ENCODE data around the gene CCDC188. TPM values are rescaled to one million over a fixed set of nuclear protein-coding genes. Genes with fewer than 3 reads are reported as not detected.

The CCDC188 gene
- total and polyA plus RNA-seq, 2 of the 4 experiments (the other 2 are of a cell fraction): 0.10 TPM; not detected in 1

DNA sequence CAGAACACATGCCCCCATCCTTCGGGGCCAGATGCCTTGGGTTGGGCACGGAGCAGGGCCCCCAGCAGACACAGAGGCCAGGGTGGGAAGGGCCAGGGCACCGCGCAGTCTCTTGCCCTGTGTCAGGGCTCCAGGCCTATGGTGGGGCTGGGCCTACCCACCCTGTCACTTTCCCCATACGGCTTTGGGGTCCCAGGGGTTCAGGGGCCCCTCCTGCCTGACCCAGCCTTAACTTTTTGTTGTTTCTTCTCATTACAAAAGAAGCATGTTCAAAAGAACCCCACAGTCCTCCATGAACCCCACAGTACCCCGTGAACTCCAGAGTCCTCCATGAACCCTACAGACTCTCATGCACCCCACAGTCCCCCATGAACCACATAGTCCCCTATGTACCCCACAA is 33.0 kb upstream of the CCDC188 start:
- WGBS, 2 experiments (ENCODE audit: extremely low coverage in 2 of 2, insufficient read length in 1 of 2): 85% methylated on average over 5 of the region's 6 CpGs; no CpG with 5 or more reads in 1 of the 2 experiments
- DNase-seq: no peak
- Histone ChIP-seq H3K23ac (ENCODE audit: low read depth, low read length) (no peak overlapping the region), H2AK5ac (ENCODE audit: low read depth, low read length) (no peak overlapping the region), H4K20me1 (ENCODE audit: insufficient read depth, low read length) (no peaks in the 10 kb centered on the region), H2AFZ (replicated peaks; ENCODE audit: low read length, poor library complexity) (no peak overlapping the region), H2BK120ac (ENCODE audit: low read depth, low read length) (no peak overlapping the region), H4K91ac (ENCODE audit: insufficient read depth, low read depth, low read length) (no peak overlapping the region), H2BK5ac (ENCODE audit: low read depth, low read length, poor library complexity, severe bottlenecking) (no peak overlapping the region), H3K27ac (ENCODE audit: insufficient read depth, low read length) (no peak overlapping the region), H3K18ac (ENCODE audit: low read depth, low read length) (no peak overlapping the region), H3K9ac (ENCODE audit: low read depth, low read length) (no peak overlapping the region), H3K4me3 (ENCODE audit: insufficient read depth, low read depth, low read length) (no peak overlapping the region), H3K14ac (replicated peaks; ENCODE audit: low read depth, low read length) (no peak overlapping the region), H3K4me1 (ENCODE audit: control insufficient read depth, insufficient read depth, low read length) (no peaks in the 10 kb centered on the region), H3K27me3 (ENCODE audit: control insufficient read depth, insufficient read depth, low read length) (peaks cover 35% of the 10 kb centered on the region), H2BK20ac (ENCODE audit: low read depth, low read length) (no peak overlapping the region), H4K5ac (ENCODE audit: low read depth, low read length) (no peak overlapping the region), H3K4me2 (ENCODE audit: low read depth, low read length) (no peak overlapping the region), H3K4ac (ENCODE audit: low read depth, low read length) (no peak overlapping the region), H2AK9ac (replicated peaks; ENCODE audit: low read depth, low read length, poor library complexity) (no peak overlapping the region), H2BK15ac (ENCODE audit: low read depth, low read length) (no peak overlapping the region), H3K36me3 (ENCODE audit: control insufficient read depth, insufficient read depth, low read length) (no peaks in the 10 kb centered on the region), H3K79me1 (ENCODE audit: low read depth in 1 of 2, low read length in 2 of 2) (no peaks in the 10 kb centered on the region), H3K9me3 (ENCODE audit: control insufficient read depth, insufficient read depth, low read length) (no peaks in the 10 kb centered on the region), H3K56ac (ENCODE audit: extremely low read depth, insufficient read depth, low read length) (no peak overlapping the region), H3K9me1 (ENCODE audit: insufficient read depth, low read length) (no peaks in the 10 kb centered on the region), H4K8ac (ENCODE audit: low read depth in 2 of 2, low read length in 2 of 2) (no peak overlapping the region)
- no peak for TF ChIP-seq FOS (IDR thresholded peaks at IDR 0.05; ENCODE audit: low read depth, low read length)
- TF ChIP-seq, protein P1, sequence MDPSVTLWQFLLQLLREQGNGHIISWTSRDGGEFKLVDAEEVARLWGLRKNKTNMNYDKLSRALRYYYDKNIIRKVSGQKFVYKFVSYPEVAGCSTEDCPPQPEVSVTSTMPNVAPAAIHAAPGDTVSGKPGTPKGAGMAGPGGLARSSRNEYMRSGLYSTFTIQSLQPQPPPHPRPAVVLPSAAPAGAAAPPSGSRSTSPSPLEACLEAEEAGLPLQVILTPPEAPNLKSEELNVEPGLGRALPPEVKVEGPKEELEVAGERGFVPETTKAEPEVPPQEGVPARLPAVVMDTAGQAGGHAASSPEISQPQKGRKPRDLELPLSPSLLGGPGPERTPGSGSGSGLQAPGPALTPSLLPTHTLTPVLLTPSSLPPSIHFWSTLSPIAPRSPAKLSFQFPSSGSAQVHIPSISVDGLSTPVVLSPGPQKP (IDR thresholded peaks at IDR 0.05; ENCODE audit: borderline replicate concordance, low read depth, low read length): no peak
- no peak for TF ChIP-seq MXI1 (IDR thresholded peaks at IDR 0.05; ENCODE audit: borderline replicate concordance, low read depth, low read length)
- no peak for TF ChIP-seq NFE2L2 (IDR thresholded peaks at IDR 0.05; ENCODE audit: low read depth, low read length)
- TF ChIP-seq CHD1 (IDR thresholded peaks at IDR 0.05; ENCODE audit: low read depth, low read length): no peak
- no peak for TF ChIP-seq POLR2A (IDR thresholded peaks at IDR 0.05; ENCODE audit: low read depth, low read length)
- TF ChIP-seq, protein P2, sequence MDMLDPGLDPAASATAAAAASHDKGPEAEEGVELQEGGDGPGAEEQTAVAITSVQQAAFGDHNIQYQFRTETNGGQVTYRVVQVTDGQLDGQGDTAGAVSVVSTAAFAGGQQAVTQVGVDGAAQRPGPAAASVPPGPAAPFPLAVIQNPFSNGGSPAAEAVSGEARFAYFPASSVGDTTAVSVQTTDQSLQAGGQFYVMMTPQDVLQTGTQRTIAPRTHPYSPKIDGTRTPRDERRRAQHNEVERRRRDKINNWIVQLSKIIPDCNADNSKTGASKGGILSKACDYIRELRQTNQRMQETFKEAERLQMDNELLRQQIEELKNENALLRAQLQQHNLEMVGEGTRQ (IDR thresholded peaks at IDR 0.05; ENCODE audit: low read depth, low read length): no peak
- TF ChIP-seq SMC3 (IDR thresholded peaks at IDR 0.05; ENCODE audit: low read depth, low read length): no peak
- TF ChIP-seq BHLHE40 (IDR thresholded peaks at IDR 0.05; ENCODE audit: low read depth, low read length): no peak
- no peak for TF ChIP-seq CEBPB (IDR thresholded peaks at IDR 0.05; ENCODE audit: low read depth, low read length)
- TF ChIP-seq MAFK (IDR thresholded peaks at IDR 0.05; ENCODE audit: low read depth, low read length): no peak
- TF ChIP-seq RCOR1 (IDR thresholded peaks at IDR 0.05; ENCODE audit: insufficient replicate concordance, low read length): no peak
- TF ChIP-seq MAZ (IDR thresholded peaks at IDR 0.05; ENCODE audit: borderline replicate concordance, low read depth, low read length): no peak
- TF ChIP-seq RFX5 (IDR thresholded peaks at IDR 0.05; ENCODE audit: low read depth, low read length): no peak
- TF ChIP-seq, protein P3, sequence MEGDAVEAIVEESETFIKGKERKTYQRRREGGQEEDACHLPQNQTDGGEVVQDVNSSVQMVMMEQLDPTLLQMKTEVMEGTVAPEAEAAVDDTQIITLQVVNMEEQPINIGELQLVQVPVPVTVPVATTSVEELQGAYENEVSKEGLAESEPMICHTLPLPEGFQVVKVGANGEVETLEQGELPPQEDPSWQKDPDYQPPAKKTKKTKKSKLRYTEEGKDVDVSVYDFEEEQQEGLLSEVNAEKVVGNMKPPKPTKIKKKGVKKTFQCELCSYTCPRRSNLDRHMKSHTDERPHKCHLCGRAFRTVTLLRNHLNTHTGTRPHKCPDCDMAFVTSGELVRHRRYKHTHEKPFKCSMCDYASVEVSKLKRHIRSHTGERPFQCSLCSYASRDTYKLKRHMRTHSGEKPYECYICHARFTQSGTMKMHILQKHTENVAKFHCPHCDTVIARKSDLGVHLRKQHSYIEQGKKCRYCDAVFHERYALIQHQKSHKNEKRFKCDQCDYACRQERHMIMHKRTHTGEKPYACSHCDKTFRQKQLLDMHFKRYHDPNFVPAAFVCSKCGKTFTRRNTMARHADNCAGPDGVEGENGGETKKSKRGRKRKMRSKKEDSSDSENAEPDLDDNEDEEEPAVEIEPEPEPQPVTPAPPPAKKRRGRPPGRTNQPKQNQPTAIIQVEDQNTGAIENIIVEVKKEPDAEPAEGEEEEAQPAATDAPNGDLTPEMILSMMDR (conservative IDR thresholded peaks at IDR 0.05; ENCODE audit: low read depth, low read length): no peak
- ATAC-seq (ENCODE audit: low read depth): no peak
- ChIA-PET POLR2A (ENCODE audit: unreplicated experiment) (no interaction called here), CTCF (no interaction called here)
- BruUV-seq (replicated peaks): no TSS peak
- in situ Hi-C loops (cut with MboI; ENCODE audit: low sequenced_read_pairs): no loop called here
- dilution Hi-C loops (cut with HindIII; ENCODE audit: low sequenced_read_pairs, unreplicated experiment): no loop called here
- intact Hi-C loops (cut with micrococcal nuclease): no loop called here
